CD4-positive, alpha-beta T cell treated with Interleukin-2 at 100 ng/mL for 4 hours (primary cell): ENCODE measurements around the gene CDH16.
"Not testable (repeated sequence)": the region's sequence is repeated elsewhere in the genome, so short reads cannot be mapped to it uniquely, and the experiment has no call there.

Source experiments
- DNase-seq: peaks from one replicate; pipeline ENCODE4 v3.0.0-alpha.2; 2020; ENCODE audit warnings: low spot score

Gene CDH16

DNA sequence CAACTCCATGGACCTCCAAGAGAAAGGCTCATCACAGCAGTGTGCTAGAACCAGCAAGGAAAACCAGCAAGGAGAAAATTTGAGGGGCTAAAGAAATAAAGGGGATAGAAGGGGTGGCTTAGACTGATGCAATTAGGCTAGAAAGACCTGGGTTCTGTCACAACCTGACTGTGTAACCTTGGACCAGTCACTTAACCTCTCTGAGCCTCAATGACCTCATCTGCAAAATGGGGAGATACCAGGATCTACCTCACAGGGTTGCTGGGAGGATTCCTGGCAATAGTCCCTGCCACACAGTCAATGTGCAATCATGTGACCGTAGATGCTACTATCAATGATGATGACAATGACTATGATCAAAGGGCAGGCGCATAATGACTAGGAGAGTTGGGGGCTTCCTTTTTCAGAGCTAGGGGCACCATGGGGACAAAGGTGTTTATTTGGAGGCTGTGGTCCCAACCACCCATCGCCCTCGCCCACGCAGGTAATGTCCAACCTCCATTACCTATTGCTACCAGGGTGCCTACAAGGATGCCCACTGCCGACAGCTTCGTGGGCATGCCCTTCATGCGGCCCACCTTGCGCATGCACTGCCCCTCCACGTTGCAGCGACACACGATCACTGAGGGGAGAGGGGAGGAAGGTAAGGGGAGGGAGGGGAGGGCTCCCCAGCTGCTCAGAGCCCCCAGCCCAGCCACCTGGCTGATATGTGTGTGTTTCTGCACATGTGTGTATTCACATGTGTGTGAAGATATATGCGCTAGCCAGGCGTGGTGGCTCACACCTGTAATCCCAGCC is 9.7 kb downstream of the CDH16 start:
- DNase-seq = no peak

DNA sequence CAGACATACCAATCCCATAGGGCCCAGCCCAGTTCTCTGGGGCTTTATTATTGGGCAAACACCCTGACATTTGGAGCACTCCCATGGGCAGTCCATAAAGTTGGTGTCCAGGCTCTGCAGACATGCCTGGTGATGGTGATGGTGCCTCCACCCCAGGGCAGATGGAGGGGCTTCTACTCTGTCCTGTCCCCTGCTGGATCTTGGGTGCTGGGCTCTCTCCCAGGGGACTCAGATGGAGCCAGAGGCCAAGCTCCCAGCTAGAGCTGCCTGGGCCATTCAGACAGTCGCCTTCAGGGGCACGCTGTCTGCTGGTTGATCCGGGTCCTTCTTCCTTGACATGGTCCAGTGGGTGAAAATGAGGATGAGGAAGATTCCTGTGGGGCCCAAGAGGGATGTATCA is 10.6 kb downstream of the CDH16 start:
- no peak for DNase-seq

DNA sequence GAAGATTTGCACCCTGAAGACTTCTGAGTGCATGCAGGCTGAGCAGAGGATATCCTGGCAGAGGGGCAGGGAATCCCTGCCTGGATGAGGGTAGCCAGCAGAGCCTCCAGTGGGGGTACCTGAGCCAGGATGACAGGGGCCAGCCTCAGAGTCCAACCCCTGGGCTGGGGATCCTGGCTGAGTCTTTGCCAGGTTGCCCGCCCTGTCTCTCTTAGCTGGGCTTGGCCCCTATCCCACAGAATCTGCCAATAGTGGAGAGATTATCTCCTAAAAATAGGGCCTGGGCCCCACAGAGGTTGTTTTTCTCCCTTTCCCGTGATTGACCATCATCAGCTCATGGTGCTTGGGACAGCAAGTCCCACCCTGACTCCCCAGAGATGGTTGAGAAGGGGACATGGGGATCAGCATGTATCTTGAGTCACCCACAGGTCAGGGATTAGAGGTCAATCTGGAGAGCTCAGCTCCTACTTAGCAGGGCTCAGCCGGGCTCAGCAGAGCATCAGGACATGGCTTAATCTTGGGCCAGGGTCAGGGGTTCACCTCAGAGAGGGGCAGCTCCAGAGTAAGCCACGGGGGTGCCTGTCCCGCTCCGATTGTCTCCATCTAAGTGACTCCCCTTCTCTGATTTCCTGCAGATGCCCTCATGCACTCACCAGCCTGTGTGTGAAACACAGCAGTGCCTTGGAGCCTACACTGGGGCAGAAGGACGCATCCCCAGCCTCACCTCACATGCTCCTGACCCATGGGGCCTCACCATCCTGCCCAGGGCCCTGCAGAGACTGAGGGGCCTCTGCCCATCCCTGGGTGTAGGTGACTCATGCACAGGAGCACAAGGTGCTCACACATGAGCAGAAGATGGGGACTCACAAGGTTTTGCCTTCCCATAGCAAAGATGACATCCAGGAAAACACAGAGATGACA is 11.5 kb downstream of the CDH16 start:
- no peak for DNase-seq

DNA sequence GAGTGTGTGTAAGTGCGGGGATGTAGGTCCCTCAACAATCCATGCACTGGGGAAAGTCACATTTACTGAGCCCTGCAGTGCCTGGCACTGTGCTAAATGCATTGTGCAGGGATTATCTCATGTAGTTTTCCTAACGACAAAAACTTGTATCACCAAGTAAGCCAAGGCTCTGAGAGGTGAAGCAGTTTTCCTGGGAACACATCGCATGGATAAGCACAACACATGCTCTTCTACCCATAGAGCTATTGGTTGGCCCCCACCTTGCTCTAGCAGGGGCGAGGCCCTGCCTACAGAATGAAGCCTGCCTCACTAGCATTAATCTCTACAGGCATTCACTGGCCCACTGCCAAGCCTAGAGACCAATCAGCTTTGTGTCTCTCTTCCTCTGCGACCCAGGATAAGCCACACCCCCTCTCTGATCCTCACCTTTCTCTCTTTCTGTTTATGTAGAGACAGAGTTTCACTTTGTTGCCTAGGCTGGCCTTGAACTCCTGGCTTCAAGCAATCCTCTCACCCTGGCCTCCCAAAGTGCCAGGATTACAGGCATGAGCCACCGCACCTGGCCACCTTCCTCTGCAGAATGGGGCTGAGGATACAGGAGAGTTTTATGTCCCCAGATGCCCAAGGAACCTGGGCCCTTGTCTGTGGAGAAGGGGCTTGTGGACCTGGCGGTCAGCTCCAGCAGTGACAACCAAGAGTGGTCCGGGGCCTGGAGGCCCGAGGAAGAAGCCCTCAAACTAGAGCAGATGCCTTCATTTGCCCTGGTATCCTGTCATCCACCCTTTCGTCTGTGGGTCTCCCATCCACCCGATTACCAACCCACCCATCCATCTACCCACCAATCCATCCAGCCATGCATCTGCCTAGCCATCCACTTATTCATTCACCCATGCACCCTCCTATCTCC is 12.8 kb downstream of the CDH16 start:
- peak; percentile 20 for DNase-seq

DNA sequence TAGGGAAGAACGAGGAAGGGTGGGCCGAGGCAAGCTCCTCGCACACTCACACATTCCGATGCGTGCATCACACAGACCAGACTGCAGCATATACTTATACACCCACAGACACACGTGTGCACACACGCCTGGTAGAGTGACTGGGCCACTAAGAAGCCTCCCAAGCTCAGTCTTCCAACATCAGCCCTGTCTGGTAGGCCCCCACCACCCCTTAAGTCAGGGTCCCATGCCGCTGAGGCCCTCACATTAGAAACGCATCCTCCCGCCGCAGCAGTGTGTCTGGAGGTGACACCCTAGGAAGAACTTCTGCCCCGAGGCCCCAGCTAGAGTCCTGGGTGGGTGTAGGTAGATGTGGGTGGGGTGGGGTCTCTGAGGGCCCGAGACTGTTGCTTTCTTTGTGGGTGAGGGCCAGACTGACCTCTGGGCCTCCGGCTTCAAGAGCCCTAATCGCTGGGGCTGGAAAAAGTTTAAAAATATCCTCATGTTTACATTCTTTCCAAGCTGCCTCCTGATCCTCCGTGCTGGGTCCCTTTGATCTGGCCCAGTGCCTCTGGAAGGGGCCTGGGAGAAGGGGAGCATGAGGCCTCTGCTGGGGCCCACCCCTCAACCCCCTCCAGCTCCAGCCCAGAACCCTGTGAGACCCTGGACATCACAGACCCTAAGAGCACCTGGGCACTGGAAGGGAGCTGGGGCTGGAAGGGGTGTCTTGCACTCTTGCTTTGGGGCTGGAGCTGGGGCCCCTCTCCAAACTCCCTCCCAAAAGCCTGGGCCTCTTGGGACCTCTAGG is 13.6 kb downstream of the CDH16 start:
- no peak for DNase-seq

DNA sequence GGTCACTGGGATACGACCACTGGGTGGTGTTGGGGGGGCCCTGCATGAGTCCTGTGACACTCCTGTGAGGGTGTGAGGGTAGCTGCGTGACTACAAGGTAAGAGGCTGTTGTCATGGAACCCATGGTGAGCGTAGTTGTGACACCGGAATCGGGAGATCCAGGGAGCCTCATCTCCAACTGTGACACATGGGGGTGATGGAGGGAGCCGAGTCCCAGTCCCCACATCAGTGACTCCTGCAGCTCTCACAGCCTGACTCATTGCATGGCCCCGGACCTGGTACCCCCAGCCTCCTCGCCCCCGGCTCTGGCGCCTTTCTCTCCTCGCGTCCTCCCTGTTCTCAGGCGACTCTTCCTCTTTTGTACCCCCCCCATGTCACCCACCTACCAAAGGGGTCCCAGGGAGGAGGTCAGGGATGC is 14.2 kb downstream of the CDH16 start:
- DNase-seq = no peak

DNA sequence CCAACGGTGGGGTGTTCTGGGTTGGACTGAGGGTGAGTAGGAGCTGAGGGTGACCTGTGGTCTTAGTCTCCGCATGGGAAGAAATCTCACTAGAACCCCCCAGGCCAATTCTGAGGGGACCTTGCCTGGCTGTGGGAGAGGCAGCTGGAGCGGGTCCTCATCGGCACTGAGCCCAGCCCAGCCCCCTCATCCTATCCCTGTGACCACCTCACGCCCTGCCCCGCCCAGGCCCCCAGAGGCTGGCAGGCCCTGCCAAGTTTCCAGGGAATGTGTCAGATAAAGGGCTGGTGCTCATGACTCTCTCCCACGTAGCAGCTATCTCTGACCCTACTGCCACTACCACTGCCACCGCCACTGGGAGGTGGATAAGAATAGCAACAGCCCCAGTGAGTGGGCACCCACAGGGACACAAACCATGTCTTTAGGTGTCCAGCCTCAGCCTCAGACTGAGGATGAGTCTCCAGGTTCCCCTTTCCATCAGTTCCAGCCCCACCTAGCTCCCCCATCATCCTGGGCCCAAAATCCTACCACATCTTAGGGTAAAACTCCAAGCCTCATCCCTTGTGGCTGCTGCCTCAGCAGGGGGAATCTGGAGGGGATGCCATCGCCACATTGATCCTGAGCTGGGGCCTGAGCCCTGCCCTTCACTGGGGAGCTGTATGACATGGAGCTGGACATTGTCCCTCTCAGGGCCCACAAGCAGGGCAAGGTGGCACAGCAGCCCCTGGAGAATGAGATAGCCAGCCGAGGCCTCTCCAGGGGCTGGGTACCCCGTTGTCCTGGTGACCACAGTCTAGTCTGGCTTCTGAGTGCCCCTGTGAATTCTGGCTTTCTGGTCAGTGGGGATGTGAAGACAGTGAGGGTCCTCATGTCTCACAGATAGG is 14.9 kb downstream of the CDH16 start:
- DNase-seq = no peak

DNA sequence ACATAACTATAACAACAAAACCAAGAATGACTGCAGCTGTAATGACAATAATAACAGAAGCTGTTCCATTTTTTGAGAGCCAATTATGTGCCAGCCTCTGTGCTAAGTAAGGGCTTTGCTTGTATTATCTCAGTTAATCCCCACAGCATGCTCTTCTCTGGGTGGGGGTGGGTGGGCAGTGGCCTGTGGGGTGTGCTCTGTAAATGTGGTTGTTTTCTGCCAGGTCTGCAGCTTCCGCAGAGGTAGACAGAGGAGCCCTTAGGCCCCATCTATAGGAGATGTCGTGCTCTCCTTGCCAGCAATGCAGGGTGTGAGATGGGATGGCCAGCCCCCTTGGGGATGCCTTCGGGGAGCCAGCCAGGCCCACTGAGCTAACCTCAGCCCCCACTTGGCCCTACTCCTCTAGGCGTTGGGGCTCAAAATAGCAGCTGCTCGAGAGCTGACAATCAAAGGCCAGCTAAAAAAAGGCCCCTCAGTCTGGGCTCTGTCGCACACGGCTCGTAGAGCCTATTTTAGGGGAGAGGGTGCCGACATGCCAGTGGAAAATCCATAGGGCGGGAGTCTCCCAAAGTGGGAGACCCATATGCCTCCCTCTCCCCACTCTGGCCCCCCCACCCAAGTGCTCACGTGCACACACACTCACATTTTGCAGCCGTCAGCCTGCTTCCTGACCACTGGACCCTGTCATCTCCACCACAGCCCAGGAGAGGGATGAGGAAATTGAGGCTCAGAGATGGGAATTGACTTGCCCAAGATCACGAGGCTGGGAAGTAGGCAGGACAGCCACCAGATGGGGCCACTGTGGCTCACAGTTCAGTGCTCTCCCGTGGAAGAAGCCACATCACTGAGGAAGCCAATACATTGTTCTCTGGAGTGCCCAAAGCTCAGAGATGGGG is 15.8 kb downstream of the CDH16 start:
- DNase-seq = no peak

DNA sequence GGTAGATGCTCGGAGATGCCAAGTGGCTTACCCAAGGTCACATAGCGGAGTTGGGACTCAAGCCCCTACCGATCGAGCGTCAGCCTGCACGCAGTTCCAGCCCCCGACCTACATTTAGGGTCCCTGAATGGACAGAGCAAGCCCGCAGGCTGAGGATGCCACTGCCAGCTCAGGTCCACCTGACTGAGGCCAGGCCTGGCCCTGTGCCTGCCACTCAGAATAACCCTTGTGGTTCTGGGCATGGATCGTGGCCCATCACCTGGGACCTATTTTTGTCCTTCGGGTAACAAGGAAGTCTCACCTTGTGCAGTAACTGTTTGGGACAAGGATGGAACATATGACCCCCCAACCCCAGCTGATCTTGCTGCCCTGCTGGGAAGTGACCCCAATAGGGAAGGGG is 17.1 kb downstream of the CDH16 start:
- DNase-seq = no peak

DNA sequence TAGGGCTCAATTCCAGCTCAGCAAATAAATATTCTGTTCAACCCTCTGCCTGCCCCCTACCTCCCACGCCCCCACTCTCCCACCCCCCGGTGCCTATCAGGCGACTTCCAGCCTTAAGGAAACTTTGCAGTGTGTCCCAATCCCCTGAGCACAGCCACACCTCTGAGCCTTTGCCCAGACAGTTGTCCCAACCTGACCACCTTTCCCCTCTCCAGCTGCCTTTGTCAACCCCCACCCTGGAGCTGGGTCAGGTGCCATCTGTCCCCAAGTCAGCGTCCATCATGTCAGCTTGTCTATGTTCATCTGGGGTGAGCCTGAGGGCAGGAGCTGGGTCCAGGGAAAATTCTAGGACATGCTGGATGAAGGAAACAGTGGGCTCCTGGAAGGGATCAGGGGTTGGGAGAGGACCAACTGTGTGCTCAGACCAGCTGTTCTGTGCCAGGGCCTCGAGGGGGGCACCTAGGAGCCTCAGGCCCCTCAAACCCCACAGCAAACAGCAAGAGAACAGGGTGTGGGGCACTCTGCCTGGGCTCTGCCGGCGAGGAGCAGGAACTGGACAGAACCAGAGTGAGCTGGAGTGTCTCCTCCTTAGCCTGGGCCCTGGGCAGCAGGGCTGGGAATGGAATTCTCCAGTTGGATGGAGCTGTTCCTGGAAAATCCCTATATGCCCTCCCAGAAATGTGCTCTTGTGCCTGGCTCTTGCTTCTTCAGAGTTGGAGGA is 17.8 kb downstream of the CDH16 start:
- no peak for DNase-seq

DNA sequence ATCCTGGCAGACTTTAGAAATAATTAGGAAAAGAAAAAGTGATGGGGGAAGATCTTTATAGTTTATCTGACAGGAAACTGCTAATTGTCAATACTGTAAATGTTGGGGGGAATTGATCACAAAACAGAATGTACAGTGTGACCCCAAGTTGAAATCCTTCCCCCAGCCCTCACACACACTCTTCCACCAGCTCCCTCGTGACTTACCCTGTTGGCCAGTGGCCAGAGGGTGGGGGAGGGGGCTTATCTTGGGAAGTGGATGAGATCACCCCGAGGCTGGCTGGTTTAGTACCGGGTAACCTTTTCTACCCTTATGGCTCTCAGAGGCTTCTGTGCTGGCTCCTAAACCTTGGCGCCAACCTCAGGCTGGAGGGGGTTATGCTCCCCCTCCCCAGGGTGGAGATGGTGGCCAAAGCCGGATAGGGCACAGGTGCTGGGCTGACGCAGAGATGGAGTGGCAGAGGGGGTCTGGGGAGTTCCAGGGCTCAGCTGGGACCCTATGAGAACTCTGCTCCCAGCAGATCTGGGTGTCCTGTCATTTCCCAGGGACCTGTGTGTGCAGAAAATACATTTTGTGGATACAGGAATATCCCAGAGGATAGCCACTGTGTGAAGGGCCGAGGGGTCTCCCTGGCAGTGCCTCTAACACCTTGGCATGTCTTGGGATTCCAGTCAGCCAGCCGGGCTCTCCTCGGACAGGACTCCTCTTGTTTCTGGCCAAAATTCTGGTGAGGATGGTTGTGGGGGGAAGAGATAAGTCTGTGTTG is 18.6 kb downstream of the CDH16 start:
- DNase-seq = no peak

DNA sequence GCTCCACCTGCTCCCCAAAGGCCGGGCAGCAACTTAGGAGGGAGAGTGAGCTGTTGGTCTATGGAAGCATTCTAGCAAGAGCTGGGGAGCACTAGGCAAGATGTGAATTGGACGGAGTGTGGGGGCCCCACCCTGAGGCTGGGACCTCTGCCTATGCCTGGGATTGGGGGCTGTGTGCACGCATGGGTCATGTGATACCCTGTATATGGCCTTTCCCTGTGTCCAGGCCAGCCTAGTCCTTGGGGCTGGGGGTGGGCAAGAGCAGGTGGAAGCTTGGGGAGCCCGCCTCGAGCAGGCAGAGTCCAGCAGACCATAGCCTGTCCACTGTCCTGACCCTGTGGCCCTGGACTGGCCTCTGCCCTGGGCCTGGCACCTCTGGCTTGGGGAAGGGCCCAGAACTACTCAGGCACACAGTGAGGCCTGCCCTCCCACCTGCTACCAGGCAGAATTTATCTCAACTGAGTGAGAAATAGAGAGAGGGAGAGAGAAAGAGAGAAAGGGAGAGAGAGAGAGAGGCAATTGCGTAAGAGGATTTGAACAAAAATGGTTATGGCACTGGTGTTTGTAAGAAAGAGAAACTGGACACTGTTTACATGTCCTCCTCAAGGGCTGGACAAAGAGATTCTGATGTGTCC is 19.3 kb downstream of the CDH16 start:
- no peak for DNase-seq

DNA sequence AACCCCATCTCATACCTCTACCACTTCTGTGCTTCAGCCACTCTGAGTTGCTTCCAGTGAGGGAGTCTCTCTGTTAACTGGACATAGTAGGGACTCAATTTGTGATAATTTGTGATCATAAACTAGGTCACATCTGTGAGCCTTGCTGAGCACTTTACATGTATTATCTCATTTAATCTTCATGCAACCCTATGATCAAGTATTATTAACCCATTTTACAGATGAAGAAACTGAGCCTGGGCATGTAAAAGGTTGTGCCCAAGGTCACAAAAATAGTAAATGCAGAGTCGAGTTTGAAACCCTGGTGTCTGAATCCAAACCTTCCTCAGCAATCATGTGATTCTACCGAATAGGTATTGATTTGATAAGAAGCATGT is 19.8 kb downstream of the CDH16 start:
- DNase-seq = no peak

DNA sequence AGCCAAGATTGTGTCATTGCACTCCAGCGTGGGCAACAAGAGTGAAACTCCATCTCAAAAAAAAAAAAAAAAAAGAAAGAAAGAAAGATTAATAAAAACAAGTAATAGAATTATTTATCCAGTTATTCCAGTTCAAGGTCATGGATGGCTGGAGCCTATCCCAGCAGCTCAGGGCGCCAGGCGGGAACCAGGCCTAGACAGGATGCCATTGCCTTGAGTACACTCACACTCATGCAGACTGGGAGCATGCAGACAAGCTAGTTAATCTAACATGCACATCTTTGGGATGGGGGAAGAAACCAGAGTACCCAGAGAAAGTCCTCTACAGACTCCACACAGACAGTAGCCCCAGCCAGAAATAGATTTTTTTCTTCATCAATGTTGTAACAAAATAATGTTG is 20.5 kb downstream of the CDH16 start:
- DNase-seq = no peak

DNA sequence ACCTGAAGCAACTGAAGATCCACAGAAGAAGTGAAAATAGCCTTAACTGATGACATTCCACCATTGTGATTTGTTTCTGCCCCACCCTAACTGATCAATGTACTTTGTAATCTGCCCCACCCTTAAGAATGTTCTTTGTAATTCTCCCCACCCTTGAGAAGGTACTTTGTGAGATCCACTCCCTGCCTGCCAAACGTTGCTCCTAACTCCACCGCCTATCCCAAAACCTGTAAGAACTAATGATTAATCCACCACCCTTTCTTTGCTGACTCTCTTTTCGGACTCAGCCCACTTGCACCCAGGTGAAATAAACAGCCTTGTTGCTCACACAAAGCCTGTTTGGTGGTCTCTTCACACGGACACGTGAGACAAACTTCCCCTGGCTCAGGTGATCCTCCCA is 22.0 kb downstream of the CDH16 start:
- not testable (repeated sequence) for DNase-seq

DNA sequence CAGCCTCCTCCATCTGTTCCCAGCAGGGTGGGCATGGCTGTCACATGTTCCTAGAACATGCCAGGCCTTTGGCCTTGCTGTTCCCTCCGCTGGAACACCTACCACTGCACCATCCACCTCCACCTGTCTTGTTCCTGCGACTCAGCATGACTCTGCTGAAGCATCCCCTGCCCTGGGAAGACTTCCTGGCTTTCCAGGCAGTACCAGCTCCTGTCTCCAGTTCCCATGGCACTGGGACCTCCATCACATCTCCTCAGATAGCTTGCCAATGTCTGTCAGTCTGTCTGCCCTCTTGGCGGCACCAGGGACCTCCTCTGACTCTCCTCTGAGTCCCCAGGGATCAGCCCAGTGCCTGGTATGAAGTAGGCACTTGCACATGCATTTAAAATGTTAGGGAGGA is 22.7 kb downstream of the CDH16 start:
- DNase-seq = no peak

DNA sequence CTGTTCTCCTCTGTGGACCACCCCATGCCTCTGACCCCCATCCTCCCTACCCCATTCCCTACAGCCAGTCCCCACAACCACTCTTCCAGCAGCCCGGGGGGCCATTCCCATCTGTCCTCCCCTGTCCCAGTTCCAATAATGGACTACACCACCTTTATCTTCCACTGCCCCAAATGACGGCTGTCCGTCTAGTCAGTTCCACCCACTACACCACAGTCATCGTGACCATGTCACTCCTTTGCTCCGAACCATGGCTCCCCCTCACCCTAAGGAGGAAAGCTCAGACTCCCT is 23.1 kb downstream of the CDH16 start:
- no peak for DNase-seq
